Uterus (tissue), 2 donors: ENCODE measurements around the gene KCTD1.

Experiments used
- CTCF ChIP-seq, 4 experiments: fragments of 200-600 bp in 2 of 4; fragments of 450-650 bp in 2 of 4; sonication (generic) in 2 of 4; IDR thresholded peaks; one replicate each; pipeline ENCODE4 v1.5.1; 2016 to 2019; ENCODE audit warnings: antibody characterized with exemption in 4 of 4, mild to moderate bottlenecking in 2 of 4, moderate library complexity in 1 of 4
- POLR2A ChIP-seq, 2 donors: fragments of 450-650 bp; IDR thresholded peaks; one replicate each; pipeline ENCODE4 v1.6.1; 2016; ENCODE audit warnings: antibody characterized with exemption in 2 of 2, mild to moderate bottlenecking in 1 of 2, moderate library complexity in 1 of 2

- TF ChIP-seq CTCF (IDR thresholded peaks at IDR 0.05) (no peak), POLR2A (IDR thresholded peaks at IDR 0.05) (no peak)
Measured at GRCh38 chr18:26442126-26442525, 106.2 kb downstream of the KCTD1 start.
